A549 treated with AZD2906 at 1 μM for 4 hours (cell line): Measurements from ENCODE around the gene ALDH3B1. TPM values are rescaled to one million over a fixed set of nuclear protein-coding genes. Genes with fewer than 3 reads are reported as not detected.

Experiments used
- total RNA-seq: library from RNA; stranded (reverse); fragments of 200-300 nt; extraction: Qiagen RNA extraction; gene quantifications from 5 replicates; pipeline ENCODE4 v1.2.3, GENCODE V29; 2022

ALDH3B1 gene, protein sequence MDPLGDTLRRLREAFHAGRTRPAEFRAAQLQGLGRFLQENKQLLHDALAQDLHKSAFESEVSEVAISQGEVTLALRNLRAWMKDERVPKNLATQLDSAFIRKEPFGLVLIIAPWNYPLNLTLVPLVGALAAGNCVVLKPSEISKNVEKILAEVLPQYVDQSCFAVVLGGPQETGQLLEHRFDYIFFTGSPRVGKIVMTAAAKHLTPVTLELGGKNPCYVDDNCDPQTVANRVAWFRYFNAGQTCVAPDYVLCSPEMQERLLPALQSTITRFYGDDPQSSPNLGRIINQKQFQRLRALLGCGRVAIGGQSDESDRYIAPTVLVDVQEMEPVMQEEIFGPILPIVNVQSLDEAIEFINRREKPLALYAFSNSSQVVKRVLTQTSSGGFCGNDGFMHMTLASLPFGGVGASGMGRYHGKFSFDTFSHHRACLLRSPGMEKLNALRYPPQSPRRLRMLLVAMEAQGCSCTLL
- 127 to 137 TPM (median 130 TPM) in 5 replicates for total RNA-seq

DNA sequence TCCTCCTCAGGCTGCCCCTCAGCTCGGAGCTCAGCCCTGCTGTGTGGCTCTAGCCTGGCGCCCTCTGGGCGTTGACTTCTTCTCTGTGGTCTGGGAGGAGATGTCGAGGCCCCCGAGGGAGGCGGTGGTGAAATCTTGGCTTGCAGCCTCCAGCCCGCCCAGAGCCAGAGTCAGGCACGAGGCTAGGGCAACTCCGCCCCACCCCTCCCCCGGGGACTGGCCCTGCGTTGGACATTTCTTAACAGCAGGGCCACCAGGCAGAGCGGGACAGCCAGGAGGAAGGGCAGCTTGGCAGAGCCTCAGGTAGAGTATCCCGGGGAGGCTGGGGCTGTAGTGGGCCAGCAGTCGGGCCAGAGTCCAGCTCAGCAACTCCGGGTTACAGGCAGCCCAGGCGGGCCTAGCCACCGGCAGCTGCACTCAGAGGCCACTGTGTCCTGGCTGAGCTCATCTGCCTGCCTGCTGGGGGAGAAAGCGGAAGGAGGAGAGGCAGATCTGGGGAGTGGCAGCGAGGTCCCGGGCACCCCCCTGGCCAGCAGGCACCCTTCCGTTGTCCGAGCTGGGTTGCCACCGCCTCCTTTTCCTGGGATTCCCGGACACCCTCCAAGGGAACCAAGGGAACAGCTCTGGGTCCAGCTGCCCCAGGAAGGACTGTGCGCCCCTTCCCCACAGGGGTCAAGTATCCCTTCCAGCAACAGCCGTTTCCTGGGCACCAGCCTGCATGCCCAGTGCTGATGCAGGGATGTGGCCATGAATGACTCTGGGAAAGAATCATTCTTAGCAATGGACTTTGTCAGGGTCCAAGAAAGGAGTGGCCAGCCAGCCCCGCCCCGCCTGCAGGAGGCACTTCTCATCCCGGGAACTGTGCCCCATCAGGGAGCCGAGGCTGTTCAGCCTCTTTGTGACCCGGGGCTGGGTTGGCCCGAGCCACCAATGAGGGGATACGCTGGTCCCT is at the start of gene ALDH3B1:
Gene ALDH3B1 (plus strand): TSS at position 238 of the 952 bp plus-strand sequence. CDS start 4,971 bp downstream, outside the sequence.

DNA sequence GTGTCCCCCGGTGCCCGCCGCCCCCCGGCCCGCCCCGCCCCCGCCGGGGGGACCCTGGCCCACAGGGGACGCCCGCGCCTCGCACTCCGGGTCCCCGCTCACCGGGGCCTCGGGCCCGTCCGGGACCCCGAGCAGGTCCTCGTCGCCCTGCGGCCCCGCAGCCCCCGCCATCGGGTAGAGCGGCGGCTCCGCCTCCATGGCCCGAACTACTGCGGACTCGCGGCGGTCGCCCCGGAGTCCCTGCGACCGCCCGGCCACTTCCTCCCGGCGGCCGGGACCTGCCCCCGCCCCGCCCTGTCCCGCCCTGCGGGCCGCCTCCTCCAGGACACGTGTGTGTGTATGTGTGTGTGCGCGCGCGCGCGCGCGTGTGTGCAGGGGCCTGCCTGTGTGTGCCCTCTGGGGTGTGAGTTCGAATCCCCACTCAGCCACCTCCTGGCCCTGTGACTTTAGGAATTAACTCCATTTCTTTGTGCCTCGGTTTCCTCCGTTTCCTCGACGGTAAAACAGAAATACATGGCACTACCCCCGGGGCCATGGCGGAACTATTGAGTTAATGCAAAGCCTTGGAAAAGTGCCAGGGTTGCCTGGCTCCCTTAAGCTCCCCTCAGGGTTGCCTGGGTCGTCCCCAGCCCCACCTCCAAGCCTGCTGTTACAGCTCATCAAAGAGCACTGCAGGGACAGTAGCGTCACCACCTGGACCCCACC is 6.1 kb upstream of the ALDH3B1 start, which contains the start of gene UNC93B1:
Gene UNC93B1 (minus strand): TSS at position 252 of the 705 bp plus-strand sequence. CDS start 54 bp downstream, at position 198.

DNA sequence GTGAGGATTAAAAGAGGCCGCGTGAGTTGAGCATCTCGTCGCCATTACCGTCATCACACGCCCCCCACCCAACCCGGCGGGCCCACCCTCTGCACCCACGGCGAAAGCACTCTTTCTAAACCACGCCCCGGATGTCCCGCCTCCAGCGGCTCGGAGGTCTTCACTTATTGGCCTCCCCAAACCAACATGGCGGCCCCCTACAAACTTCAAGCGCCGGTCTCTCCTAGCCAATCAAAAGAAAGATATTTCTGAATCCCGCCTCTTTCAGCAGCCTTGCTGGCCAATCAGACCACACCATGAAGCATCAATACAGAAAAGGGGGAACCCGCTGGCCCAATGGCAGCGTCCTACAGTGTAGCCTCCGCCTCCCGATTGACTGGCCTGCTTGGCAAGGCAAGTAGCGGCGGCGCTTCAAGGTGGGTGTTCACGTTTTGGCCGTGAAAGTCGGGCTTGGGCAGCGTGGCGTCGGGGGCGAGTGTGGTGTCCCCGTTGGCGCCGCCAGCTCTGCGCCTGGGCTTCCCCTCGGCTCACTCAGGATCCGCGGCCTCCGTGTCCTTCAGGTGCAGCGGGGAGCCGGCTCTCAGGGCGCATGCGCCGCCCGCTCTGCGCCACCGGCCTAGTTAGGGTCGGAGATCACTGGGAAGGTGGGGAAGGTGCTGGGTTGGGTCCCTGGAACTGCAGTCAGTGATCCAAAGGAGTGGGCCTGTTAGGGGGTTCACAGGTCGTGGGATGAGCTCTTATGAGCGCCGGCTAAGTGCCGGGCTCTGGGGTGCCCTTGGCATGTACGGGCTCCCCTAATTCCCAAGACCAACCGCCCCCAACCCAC is 20.4 kb downstream of the ALDH3B1 start, which contains the start of gene NDUFS8:
Gene NDUFS8 (plus strand): TSS at position 364 of the 826 bp plus-strand sequence. CDS start 1,471 bp downstream, outside the sequence.

DNA sequence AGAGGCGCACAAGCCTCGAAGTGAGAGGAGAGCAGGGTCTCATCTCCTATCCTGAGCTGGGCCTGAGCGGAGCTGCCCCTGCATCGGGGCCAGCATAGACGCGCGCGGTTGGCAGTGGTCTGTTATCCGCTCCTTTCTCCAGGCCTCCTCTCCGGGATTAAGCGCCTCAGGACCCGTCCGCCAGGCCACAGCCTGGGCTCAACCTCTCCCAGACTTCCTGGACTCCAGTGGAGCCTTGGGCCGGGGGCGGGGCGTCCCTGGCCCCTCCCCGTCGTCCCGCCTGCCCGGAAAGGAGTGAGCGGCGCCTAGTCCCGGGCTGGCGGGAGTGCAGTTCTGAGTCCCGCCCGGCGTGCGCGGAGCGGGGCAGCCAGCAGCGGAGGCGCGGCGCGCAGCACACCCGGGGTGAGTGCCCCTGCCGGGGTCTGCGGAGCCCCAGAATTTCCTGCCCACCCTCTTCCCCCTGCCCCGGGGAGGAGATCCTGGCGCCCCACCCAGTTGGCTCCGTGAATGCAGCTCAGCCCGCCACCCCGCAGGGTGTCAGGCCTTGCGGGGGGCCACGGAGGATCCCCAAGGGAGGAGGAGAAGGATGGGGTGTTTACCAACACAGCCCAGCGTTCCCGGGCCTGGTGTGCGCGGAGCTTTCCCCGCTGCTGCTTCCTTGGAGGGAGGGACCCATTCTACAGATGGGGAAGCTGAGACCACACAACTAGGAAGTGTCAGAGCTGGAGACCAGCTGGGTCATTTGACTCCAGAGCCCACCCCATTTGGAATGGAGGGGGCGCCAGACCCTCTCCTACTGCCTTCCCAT is 28.8 kb downstream of the ALDH3B1 start, which contains the start of gene TCIRG1:
Gene TCIRG1 (plus strand): TSS at position 308 of the 808 bp plus-strand sequence. CDS start 2,247 bp downstream, outside the sequence.

Other genes starting within 250 kb of the ALDH3B1 start
- gene UNC93B1, start 6.2 kb upstream of the ALDH3B1 start, total RNA-seq, result 60.9 to 80.8 TPM (median 78.9 TPM) in 5 replicates
- 260 to 390 TPM (median 377 TPM) in 5 replicates for gene NDUFS8, start 20.4 kb downstream of the ALDH3B1 start, total RNA-seq
- 66.0 to 137 TPM (median 118 TPM) in 5 replicates for gene TCIRG1, start 28.7 kb downstream of the ALDH3B1 start, total RNA-seq
- 34.6 to 39.9 TPM (median 38.3 TPM) in 5 replicates for gene CHKA, start 111.1 kb downstream of the ALDH3B1 start, total RNA-seq
- 20.4 to 26.8 TPM (median 20.5 TPM) in 5 replicates for gene KMT5B, start 203.0 kb downstream of the ALDH3B1 start, total RNA-seq